Suprapubic skin (tissue), 4 donors: ENCODE measurements around the gene PPP4C. TPM values are rescaled to one million over a fixed set of nuclear protein-coding genes. Genes with fewer than 3 reads are reported as not detected.

Experiments
- DNase-seq, 2 donors: peaks; one replicate each; pipeline ENCODE4 v3.0.0-alpha.2; 2019; ENCODE audit warnings: low spot score in 2 of 2
- H3K27ac ChIP-seq: fragments of 200-600 bp; sonication (generic); one replicate; pipeline ENCODE4 v1.5.1; 2019
- H3K27me3 ChIP-seq: fragments of 200-600 bp; sonication (generic); one replicate; pipeline ENCODE4 v1.5.1; 2019
- H3K36me3 ChIP-seq: fragments of 200-600 bp; sonication (generic); one replicate; pipeline ENCODE4 v1.5.1; 2019
- H3K4me1 ChIP-seq: fragments of 200-600 bp; sonication (generic); one replicate; pipeline ENCODE4 v1.5.1; 2019
- H3K4me3 ChIP-seq: fragments of 200-600 bp; sonication (generic); one replicate; pipeline ENCODE4 v1.5.1; 2019; ENCODE audit warnings: mild to moderate bottlenecking
- H3K9me3 ChIP-seq: fragments of 200-600 bp; sonication (generic); one replicate; pipeline ENCODE4 v1.5.1; 2019
- EP300 ChIP-seq: sonication (generic); formaldehyde crosslinking; IDR thresholded peaks from one replicate; pipeline ENCODE4 v1.6.1; 2017; ENCODE audit warnings: antibody characterized with exemption
- POLR2A ChIP-seq, 2 donors: fragments of 450-650 bp; IDR thresholded peaks; one replicate each; pipeline ENCODE4 v1.6.1; 2017; ENCODE audit warnings: antibody characterized with exemption in 2 of 2, mild to moderate bottlenecking in 2 of 2, moderate library complexity in 2 of 2
- POLR2AphosphoS5 ChIP-seq, 3 donors: sonication (generic); formaldehyde crosslinking; IDR thresholded peaks; one replicate each; pipeline ENCODE4 v1.6.1; 2017; ENCODE audit warnings: antibody characterized with exemption in 3 of 3
- WGBS: methylation state at CpG from one replicate; pipeline ENCODE4 v1.1.5; 2018; 5-methylcytosine and 5-hydroxymethylcytosine counted together
- total RNA-seq, 4 donors: library from RNA; depleted of rRNA; stranded (reverse); fragments of >200 nt; gene quantifications; one replicate each; pipeline ENCODE4 v1.1.0, GENCODE V29; 2016
- TF ChIP-seq, protein P1 (sequence below), 2 donors: fragments of 200-600 bp in 1 of 2; fragments of 450-650 bp in 1 of 2; sonication (generic) in 1 of 2; IDR thresholded peaks; one replicate each; pipeline ENCODE4 v1.5.1; 2016 to 2019; ENCODE audit warnings: antibody characterized with exemption in 2 of 2, mild to moderate bottlenecking in 1 of 2, moderate library complexity in 1 of 2

Gene PPP4C
- total RNA-seq, 4 donors from 2014 or later, result 52.0 to 66.0 (median 61.2) TPM

DNA sequence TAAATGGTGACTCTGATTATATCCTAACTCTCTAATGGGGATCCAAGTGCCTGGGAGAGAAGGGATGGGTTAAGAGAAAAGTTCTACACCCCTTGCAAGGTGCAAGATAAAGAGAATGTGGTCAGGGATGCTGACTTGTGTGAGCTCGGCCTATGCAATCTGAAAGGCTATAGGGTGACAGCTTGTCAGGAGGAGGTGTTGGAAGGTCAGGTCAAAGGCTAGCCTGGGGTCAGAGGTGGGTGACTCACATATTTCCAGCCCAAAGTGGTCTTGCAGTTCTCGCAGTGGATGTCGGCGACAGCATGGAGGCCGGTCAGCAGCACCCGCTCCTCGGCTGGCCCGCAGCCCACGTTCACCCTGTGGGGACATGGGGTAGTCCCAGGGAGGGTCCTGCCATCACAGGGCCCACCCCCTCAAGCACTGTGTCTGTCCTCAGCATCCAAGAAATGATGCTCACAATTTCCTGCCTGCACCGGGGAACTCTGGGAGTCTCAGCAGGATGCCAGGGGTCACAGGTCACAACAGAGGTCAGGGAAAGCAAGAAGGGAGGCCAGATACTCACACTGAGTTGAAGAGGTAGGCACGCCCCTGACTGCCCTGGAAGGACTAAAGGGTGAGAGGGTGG, 18.9 kb downstream of the PPP4C start:
- 76% methylated on average over 9 of the region's 11 CpGs for WGBS
- peak overlapping the region; percentile 85 for H3K4me3 ChIP-seq
- peak overlapping the region; percentile 98 for H3K27ac ChIP-seq
- no peak for TF ChIP-seq POLR2AphosphoS5 (IDR thresholded peaks at IDR 0.05)
- TF ChIP-seq POLR2A (IDR thresholded peaks at IDR 0.05), result no peak
- TF ChIP-seq, protein P1, sequence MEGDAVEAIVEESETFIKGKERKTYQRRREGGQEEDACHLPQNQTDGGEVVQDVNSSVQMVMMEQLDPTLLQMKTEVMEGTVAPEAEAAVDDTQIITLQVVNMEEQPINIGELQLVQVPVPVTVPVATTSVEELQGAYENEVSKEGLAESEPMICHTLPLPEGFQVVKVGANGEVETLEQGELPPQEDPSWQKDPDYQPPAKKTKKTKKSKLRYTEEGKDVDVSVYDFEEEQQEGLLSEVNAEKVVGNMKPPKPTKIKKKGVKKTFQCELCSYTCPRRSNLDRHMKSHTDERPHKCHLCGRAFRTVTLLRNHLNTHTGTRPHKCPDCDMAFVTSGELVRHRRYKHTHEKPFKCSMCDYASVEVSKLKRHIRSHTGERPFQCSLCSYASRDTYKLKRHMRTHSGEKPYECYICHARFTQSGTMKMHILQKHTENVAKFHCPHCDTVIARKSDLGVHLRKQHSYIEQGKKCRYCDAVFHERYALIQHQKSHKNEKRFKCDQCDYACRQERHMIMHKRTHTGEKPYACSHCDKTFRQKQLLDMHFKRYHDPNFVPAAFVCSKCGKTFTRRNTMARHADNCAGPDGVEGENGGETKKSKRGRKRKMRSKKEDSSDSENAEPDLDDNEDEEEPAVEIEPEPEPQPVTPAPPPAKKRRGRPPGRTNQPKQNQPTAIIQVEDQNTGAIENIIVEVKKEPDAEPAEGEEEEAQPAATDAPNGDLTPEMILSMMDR (IDR thresholded peaks at IDR 0.05), result no peak
- TF ChIP-seq EP300, result no peak
- H3K36me3 ChIP-seq, result peaks cover 12% of the 10 kb centered on the region
- H3K27me3 ChIP-seq, result no peaks in the 10 kb centered on the region
- peaks cover 55% of the 10 kb centered on the region for H3K4me1 ChIP-seq
- H3K9me3 ChIP-seq, result no peaks in the 10 kb centered on the region
- no peak for DNase-seq

DNA sequence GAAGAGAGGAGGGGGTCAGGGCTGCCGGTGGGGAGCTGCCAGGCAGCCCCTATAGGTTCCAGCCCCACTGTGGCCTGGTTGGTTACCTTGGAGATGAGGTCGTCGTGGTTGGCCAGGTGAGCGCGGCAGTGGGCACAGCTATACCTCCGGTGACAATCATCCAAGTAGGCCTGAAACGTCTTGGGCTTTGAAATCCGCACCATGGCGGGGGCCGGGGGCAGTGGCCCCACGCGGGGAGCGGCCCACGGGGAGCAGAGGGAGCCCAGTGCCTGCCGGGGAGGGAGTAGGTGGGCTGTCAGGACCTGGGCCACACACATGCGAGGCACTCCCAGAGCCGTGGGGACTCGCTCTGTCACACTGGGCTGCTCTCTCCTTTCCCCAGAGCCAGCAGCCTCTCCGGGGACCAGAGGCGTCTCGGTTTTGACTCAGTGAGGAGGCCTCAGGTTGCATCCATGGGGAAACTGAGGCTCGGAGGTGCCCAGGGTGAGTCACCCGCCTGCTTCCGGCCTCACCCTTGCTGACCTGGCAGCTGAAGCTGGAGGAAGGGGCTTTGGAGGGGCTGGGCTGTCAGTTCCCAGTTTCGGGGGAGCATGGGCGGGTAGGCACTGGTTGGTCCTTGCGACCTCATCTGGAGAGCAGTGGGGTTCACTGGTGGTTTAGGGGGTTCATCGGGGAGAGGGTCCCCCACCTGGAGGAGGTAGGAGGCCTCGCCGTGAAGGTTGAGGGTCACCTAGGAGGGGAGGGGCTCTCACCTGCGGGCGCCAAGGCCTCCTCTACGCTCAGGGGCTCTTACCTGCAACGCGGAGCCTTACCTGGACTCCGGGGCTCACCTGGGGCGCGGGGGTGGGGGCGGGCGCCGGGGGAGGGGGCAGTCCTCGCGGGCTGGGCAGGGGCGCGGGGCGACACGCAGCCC, 19.6 kb downstream of the PPP4C start:
- 6% methylated on average over 5 of the region's 47 CpGs for WGBS
- DNase-seq, result no peak
- TF ChIP-seq, protein P1 (IDR thresholded peaks at IDR 0.05), result no peak
- TF ChIP-seq POLR2A (IDR thresholded peaks at IDR 0.05) (no peak), EP300 (no peak), POLR2AphosphoS5 (IDR thresholded peaks at IDR 0.05) (no peak)
- Histone ChIP-seq H3K27ac (peak overlapping the region; percentile 98), H3K36me3 (peaks cover 12% of the 10 kb centered on the region), H3K9me3 (no peaks in the 10 kb centered on the region), H3K4me3 (peak overlapping the region; percentile 85), H3K27me3 (no peaks in the 10 kb centered on the region), H3K4me1 (peaks cover 51% of the 10 kb centered on the region)

DNA sequence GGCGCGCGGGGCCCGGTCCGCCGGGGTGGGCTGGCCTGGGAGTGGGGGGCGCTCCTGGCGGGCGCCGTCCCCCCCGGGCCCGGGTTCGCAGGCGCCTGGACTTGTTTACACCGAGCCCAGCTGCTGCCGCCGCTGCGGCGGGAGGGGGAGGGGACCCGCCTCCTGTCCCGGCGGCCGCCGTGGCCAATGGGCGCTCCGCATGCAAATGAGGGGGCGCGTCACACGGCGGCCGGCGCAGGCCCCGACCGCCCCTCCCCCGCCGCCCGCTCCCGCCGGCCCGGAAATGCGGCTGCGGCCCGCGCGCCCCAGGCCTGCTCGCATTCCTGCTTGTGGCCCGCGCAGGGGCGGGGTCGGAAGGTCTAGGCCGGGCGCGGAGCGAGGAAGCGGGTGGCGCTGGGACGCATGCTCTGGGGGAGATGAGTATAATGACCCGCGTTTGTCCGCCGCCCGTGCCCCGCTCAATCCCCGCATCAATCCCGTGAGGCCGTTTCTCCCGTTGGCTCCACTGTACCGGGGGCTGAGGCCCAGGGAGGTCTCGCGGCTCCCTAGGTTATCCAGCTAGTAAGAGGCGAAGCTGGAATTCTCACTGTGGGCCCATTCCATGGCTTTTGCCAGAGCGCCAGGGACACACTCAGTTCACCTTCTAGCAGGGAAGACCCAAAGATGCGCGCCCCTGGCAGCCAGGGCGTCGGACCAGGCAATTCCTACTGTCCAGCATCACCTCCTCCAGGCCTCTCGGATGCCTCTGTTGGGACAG, 20.5 kb downstream of the PPP4C start, which contains the start of gene YPEL3:
Gene YPEL3, minus strand, starts transcription at position 109 of the 757 bp plus-strand sequence. CDS start 731 bp downstream, outside the sequence.
- peak within 1 kb of the TSS; percentile 85 for H3K4me3 ChIP-seq
- peak; percentile 92 to 96 for DNase-seq
- 46% methylated on average over 8 of the region's 77 CpGs for WGBS
- H3K9me3 ChIP-seq, result no peaks in the 10 kb centered on the region
- no peaks in the 10 kb centered on the region for H3K27me3 ChIP-seq
- peak within 1 kb of the TSS; percentile 98 for H3K27ac ChIP-seq
- TF ChIP-seq POLR2A (IDR thresholded peaks at IDR 0.05) (no peak), POLR2AphosphoS5 (IDR thresholded peaks at IDR 0.05) (peak in 2 of 3 donors; percentile 50 to 67), EP300 (no peak)
- TF ChIP-seq, protein P1 (IDR thresholded peaks at IDR 0.05), result no peak
- H3K4me1 ChIP-seq, result peaks cover 42% of the 10 kb centered on the region
- peaks cover 12% of the 10 kb centered on the region for H3K36me3 ChIP-seq

DNA sequence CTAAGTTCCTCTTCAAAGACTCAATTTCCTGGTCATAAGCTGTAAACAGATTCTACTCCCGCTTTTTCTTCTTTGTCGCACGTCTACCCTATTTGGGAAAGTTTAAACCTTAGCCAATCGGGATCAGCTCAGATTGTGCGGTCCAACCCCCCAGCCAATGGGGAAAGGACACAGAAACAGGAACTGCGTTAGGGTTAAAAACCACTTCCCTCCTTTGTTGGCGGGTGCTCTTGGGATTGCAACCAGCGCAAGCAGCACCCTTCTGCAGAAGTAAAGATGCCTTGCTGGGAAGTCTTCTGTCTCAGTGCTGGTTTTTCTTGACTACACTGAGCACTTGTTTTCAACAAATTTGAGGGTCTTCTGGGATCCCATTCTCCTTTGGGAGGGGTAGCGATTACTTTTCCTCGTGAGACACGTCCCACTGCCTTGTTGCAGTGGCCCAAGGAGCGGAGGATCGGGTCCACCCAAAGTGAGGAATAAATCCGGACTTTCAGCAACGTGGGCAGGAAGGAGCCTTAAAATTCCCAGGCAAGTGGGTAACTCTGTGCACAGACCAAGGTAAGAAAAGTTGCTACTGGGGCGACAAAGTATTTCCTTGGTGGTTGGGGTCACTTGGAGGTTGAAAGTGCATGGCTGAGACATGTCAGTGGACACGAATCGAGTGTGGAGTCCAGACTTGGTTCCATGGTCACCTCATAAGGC, 21.2 kb downstream of the PPP4C start:
- TF ChIP-seq POLR2A (IDR thresholded peaks at IDR 0.05), result no peak
- no peak for TF ChIP-seq POLR2AphosphoS5 (IDR thresholded peaks at IDR 0.05)
- TF ChIP-seq, protein P1 (IDR thresholded peaks at IDR 0.05), result no peak
- TF ChIP-seq EP300, result no peak
- DNase-seq, result no peak
- Histone ChIP-seq H3K27ac (peak overlapping the region; percentile 98), H3K4me1 (peaks cover 36% of the 10 kb centered on the region), H3K36me3 (peaks cover 12% of the 10 kb centered on the region), H3K27me3 (no peaks in the 10 kb centered on the region), H3K4me3 (peak overlapping the region; percentile 85), H3K9me3 (no peaks in the 10 kb centered on the region)
- WGBS, result 94% methylated on average over 18 of the region's 18 CpGs
